Hepatocyte (in vitro differentiated cells): ENCODE data around the gene KCNQ1. TPM values are rescaled to one million over a fixed set of nuclear protein-coding genes. Genes with fewer than 3 reads are reported as not detected.

Experiments used
- DNase-seq: peaks from one replicate; pipeline ENCODE4 v3.0.0-alpha.2; 2016; ENCODE audit warnings: low spot score
- H2AFZ ChIP-seq: fragments of 200-600 bp; sonication (generic); 2 replicates; pipeline ENCODE4 v1.6.0; 2016; ENCODE audit warnings: antibody characterized with exemption, mild to moderate bottlenecking
- H3K27ac ChIP-seq: fragments of 200-600 bp; sonication (generic); 2 replicates; pipeline ENCODE4 v1.5.1; 2016; ENCODE audit warnings: mild to moderate bottlenecking
- H3K27me3 ChIP-seq: fragments of 200-600 bp; sonication (generic); 2 replicates; pipeline ENCODE4 v1.6.1; 2016
- H3K36me3 ChIP-seq: fragments of 200-600 bp; sonication (generic); replicated peaks from 2 replicates; pipeline ENCODE4 v1.5.1; 2016; ENCODE audit warnings: low read depth; ENCODE audit not compliant: insufficient read depth
- H3K4me1 ChIP-seq: fragments of 200-600 bp; sonication (generic); 2 replicates; pipeline ENCODE4 v1.5.1; 2016; ENCODE audit warnings: mild to moderate bottlenecking, moderate library complexity; ENCODE audit not compliant: insufficient read depth
- H3K4me2 ChIP-seq: fragments of 200-600 bp; sonication (generic); 2 replicates; pipeline ENCODE4 v1.6.0; 2016
- H3K4me3 ChIP-seq: fragments of 200-600 bp; sonication (generic); 2 replicates; pipeline ENCODE4 v1.5.1; 2016; ENCODE audit warnings: mild to moderate bottlenecking
- H3K79me2 ChIP-seq: fragments of 200-600 bp; sonication (generic); 2 replicates; pipeline ENCODE4 v1.6.0; 2017; ENCODE audit warnings: mild to moderate bottlenecking
- H3K9me2 ChIP-seq: fragments of 200-600 bp; sonication (generic); replicated peaks from 2 replicates; pipeline ENCODE4 v1.6.0; 2017; ENCODE audit warnings: mild to moderate bottlenecking; ENCODE audit not compliant: insufficient read depth
- H3K9me3 ChIP-seq: fragments of 200-600 bp; sonication (generic); 2 replicates; pipeline ENCODE4 v1.5.1; 2016; ENCODE audit warnings: low read depth, mild to moderate bottlenecking
- H4K20me1 ChIP-seq: fragments of 200-600 bp; sonication (generic); 2 replicates; pipeline ENCODE4 v1.6.0; 2016; ENCODE audit warnings: mild to moderate bottlenecking; ENCODE audit not compliant: insufficient read depth, poor library complexity, severe bottlenecking
- EZH2 ChIP-seq: fragments of 200-600 bp; sonication (generic); IDR thresholded peaks from 2 replicates; pipeline ENCODE4 v1.6.1; 2016; ENCODE audit warnings: antibody characterized with exemption, mild to moderate bottlenecking, borderline replicate concordance
- EZH2phosphoT487 ChIP-seq: fragments of 200-600 bp; sonication (generic); IDR thresholded peaks from one replicate; pipeline ENCODE4 v1.6.1; 2018; ENCODE audit warnings: antibody characterized with exemption, mild to moderate bottlenecking, low read depth, moderate library complexity; ENCODE audit not compliant: unreplicated experiment, severe bottlenecking
- WGBS: methylation state at CpG from one replicate; pipeline ENCODE4 v1.1.6; 2016; ENCODE audit warnings: low lambda C conversion rate; ENCODE audit errors: missing lambda C conversion rate; 5-methylcytosine and 5-hydroxymethylcytosine counted together
- polyA plus RNA-seq: library from polyadenylated mRNA; unstranded; fragments of >200 nt; fragmentation: Nextera tagmentation; extraction: Ambion mirVana; gene quantifications from 2 replicates; pipeline ENCODE4 v1.2.1, GENCODE V29; 2016
- total RNA-seq: library from RNA; depleted of rRNA; stranded (reverse); fragments of >200 nt; gene quantifications from 2 replicates; pipeline ENCODE4 v1.2.3, GENCODE V29; 2014
- TF ChIP-seq, protein P1 (sequence below): fragments of 200-600 bp; sonication (generic); IDR thresholded peaks from 2 replicates; pipeline ENCODE4 v1.5.1; 2016; ENCODE audit warnings: antibody characterized with exemption, mild to moderate bottlenecking; ENCODE audit not compliant: poor library complexity

Gene KCNQ1
- total and polyA plus RNA-seq, 2 experiments from 2014 or later = 1.8 to 6.4 TPM

DNA sequence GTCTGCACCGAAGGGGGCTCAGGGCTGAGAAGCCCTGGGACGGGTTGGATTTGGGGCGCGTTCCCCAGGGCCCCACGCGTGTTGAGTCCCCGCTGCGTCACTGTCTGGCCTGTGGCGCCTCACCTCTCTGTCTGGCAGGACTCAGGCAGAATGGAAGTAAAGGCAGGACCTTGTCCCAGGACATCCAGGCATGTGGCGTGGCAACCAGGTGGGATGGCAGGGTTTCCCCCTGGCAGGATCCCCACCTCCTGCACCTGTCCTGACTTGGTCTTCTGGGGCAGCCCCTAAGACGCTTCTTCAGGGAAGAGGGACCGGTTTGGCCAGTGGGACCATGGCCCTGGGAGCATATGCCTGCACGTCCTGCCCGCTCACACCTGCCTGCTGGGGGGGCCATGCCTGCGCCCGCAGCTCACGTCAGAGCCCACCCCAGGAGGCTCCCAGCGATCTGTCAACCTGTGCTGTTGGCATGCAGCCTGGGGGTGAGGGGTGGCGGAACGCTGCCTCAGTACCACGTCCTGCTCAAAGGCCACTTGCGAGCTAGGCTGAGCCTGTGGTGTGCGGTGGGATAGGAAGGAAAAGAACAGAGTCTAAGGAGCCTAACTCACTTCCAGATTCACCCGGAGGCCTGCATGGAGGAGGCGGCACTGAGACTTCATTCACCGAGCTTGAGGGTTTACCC lies 72.7 kb downstream of the KCNQ1 start:
- no peak for DNase-seq

DNA sequence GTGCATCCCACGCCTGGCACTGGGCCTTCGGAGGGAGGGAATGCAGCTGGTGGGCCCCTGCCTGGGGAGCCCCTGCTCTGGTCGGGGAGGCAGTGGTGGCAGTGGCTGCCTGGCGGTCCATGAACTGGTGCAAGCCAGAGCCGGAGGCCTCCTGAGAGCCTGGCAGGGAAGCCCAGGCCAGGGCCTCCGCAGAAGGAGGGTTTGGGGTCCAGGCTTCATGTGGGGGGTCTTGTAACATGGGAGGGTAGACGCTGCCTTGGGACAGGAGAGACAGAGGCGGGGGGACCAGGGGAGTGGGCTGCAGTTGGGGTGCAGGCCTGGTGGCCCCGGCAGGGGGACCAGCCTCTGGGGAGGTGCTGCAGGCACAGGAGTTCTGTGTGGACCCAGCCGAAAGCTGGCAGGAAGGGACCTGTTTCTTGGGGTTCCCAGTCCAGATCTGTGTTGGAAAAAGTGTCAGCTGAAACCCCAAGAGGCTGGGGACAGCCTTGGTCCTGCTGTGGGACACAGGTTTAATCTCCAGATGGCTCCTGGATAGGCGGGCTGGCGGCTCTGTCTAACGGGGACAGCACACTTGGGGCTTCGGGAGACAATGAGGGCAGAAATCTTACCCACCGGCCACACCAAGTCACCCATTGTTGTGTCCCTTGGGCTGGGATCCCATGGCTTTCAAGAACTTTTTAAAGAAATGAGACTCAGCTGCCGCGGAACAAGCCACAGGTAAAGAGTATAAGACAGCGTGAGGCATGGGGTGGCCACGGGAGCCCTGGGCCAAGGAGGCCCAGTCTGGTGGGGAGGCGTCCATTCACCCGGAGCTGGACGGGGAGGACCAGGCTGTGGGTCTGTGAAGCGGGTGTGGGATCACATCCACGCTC lies 73.5 kb downstream of the KCNQ1 start:
- Histone ChIP-seq H4K20me1 (no peaks in the 10 kb centered on the region), H3K27ac (no peak overlapping the region), H3K79me2 (no peaks in the 10 kb centered on the region), H3K9me3 (no peaks in the 10 kb centered on the region), H3K4me2 (no peak overlapping the region), H2AFZ (no peak overlapping the region), H3K4me3 (no peak overlapping the region), H3K9me2 (no peaks in the 10 kb centered on the region), H3K4me1 (no peaks in the 10 kb centered on the region), H3K36me3 (no peaks in the 10 kb centered on the region), H3K27me3 (no peaks in the 10 kb centered on the region)
- no peak for DNase-seq
- 90% methylated on average over 21 of the region's 24 CpGs for WGBS
- TF ChIP-seq, protein P1, sequence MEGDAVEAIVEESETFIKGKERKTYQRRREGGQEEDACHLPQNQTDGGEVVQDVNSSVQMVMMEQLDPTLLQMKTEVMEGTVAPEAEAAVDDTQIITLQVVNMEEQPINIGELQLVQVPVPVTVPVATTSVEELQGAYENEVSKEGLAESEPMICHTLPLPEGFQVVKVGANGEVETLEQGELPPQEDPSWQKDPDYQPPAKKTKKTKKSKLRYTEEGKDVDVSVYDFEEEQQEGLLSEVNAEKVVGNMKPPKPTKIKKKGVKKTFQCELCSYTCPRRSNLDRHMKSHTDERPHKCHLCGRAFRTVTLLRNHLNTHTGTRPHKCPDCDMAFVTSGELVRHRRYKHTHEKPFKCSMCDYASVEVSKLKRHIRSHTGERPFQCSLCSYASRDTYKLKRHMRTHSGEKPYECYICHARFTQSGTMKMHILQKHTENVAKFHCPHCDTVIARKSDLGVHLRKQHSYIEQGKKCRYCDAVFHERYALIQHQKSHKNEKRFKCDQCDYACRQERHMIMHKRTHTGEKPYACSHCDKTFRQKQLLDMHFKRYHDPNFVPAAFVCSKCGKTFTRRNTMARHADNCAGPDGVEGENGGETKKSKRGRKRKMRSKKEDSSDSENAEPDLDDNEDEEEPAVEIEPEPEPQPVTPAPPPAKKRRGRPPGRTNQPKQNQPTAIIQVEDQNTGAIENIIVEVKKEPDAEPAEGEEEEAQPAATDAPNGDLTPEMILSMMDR = no peak
- TF ChIP-seq EZH2 = no peak
- no peak for TF ChIP-seq EZH2phosphoT487

More for the DNA sequence above, 72.7 kb downstream of the KCNQ1 start:
- no peaks in the 10 kb centered on the region for H3K9me3 ChIP-seq
- no peak overlapping the region for H3K27ac ChIP-seq
- no peak overlapping the region for H2AFZ ChIP-seq
- no peak overlapping the region for H3K4me3 ChIP-seq
- H4K20me1 ChIP-seq = no peaks in the 10 kb centered on the region
- H3K4me2 ChIP-seq = no peak overlapping the region
- TF ChIP-seq, protein P1 = no peak
- TF ChIP-seq EZH2phosphoT487 (no peak), EZH2 (no peak)
- H3K79me2 ChIP-seq = no peaks in the 10 kb centered on the region
- no peaks in the 10 kb centered on the region for H3K27me3 ChIP-seq
- no peaks in the 10 kb centered on the region for H3K4me1 ChIP-seq
- no peaks in the 10 kb centered on the region for H3K9me2 ChIP-seq
- 84% methylated on average over 26 of the region's 26 CpGs for WGBS
- H3K36me3 ChIP-seq = no peaks in the 10 kb centered on the region

DNA sequence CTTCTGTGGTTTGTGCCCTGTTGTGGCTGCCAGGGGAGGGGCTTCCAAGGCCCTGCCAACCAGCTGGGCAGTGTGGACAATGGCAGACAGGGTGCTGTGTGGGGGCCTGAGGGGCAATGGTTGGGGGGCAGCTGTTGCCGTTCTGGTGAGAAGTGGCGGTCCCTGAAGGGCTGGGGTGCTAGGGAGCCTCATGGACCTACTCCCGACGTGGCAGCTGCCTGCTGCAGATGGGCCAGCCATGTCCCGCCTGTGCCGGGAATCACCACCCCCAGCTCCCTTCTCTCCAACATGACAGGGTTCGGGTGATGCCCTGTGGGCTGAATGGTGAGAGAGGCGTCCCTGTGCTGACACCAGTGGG lies 74.2 kb downstream of the KCNQ1 start:
- WGBS = 83% methylated on average over 8 of the region's 8 CpGs
- no peaks in the 10 kb centered on the region for H4K20me1 ChIP-seq
- no peaks in the 10 kb centered on the region for H3K79me2 ChIP-seq
- H2AFZ ChIP-seq = no peak overlapping the region
- H3K36me3 ChIP-seq = no peaks in the 10 kb centered on the region
- H3K4me1 ChIP-seq = no peaks in the 10 kb centered on the region
- H3K9me2 ChIP-seq = no peaks in the 10 kb centered on the region
- H3K4me3 ChIP-seq = no peak overlapping the region
- no peak overlapping the region for H3K27ac ChIP-seq
- DNase-seq = no peak
- TF ChIP-seq, protein P1 = no peak
- H3K9me3 ChIP-seq = no peaks in the 10 kb centered on the region
- H3K4me2 ChIP-seq = no peak overlapping the region
- no peaks in the 10 kb centered on the region for H3K27me3 ChIP-seq
